GM12872 (cell line): ENCODE results near the gene C1orf74.

Experiments
- CTCF ChIP-seq: IDR thresholded peaks from 3 replicates; pipeline ENCODE4 v1.5.1; 2011; ENCODE audit warnings: low read depth, mild to moderate bottlenecking, low read length, moderate library complexity; ENCODE audit not compliant: insufficient read depth

C1orf74 gene

GRCh38 chr1:209758400-209758799, 26.0 kb downstream of the C1orf74 start:
- no peak for TF ChIP-seq CTCF

GRCh38 chr1:209756615-209757445, 27.5 kb downstream of the C1orf74 start:
- no peak for TF ChIP-seq CTCF

- no peak for TF ChIP-seq CTCF
Measured at GRCh38 chr1:209755926-209756614, 28.3 kb downstream of the C1orf74 start, which contains the start of gene TRAF3IP3. TSS of gene TRAF3IP3 (plus strand) at chr1:209756053. CDS start at chr1:209760040, 3,987 bp downstream.

GRCh38 chr1:209755256-209755655, 29.1 kb downstream of the C1orf74 start:
- TF ChIP-seq CTCF = no peak

GRCh38 chr1:209752890-209753289, 31.5 kb downstream of the C1orf74 start:
- TF ChIP-seq CTCF = no peak

- TF ChIP-seq CTCF = no peak
Measured at GRCh38 chr1:209751627-209752231, 32.6 kb downstream of the C1orf74 start.

- TF ChIP-seq CTCF = no peak
Measured at GRCh38 chr1:209749670-209750323, 34.6 kb downstream of the C1orf74 start.
